Ishikawa (cell line): ENCODE results near the gene CIITA.

ENCODE experiments used
- EP300 ChIP-seq: IDR thresholded peaks from 2 replicates; pipeline ENCODE4 v1.6.1; 2012; ENCODE audit warnings: borderline replicate concordance
- FOXM1 ChIP-seq: IDR thresholded peaks from 2 replicates; pipeline ENCODE4 v1.6.1; 2012; ENCODE audit warnings: low read depth, borderline replicate concordance
- RAD21 ChIP-seq: IDR thresholded peaks from 2 replicates; pipeline ENCODE4 v1.6.1; 2012; ENCODE audit warnings: low read depth
- REST ChIP-seq: IDR thresholded peaks from 2 replicates; pipeline ENCODE4 v1.6.1; 2012; ENCODE audit warnings: low read depth, mild to moderate bottlenecking
- USF1 ChIP-seq: IDR thresholded peaks from 2 replicates; pipeline ENCODE4 v1.6.1; 2012
- YY1 ChIP-seq: IDR thresholded peaks from 2 replicates; pipeline ENCODE4 v1.6.1; 2012; ENCODE audit warnings: low read depth

- no peak for TF ChIP-seq USF1
- TF ChIP-seq RAD21: no peak
- no peak for TF ChIP-seq EP300
- TF ChIP-seq FOXM1: no peak
- TF ChIP-seq YY1: no peak
- no peak for TF ChIP-seq REST
These were observed 61.3 kb downstream of the CIITA start for GRCh38 chr16:10938321-10938720.
